ENCODE measurements around the gene CD22. TPM values are rescaled to one million over a fixed set of nuclear protein-coding genes. Genes with fewer than 3 reads are reported as not detected.

The CD22 gene
- total and polyA plus RNA-seq, 2 of the 13 experiments (the other 11 are each of a cell fraction or from before 2014, with no cell fraction given) = 0.71 to 1.7 TPM

GRCh38 chr19:35377656-35378055, 48.7 kb downstream of the CD22 start (continued):
- TF ChIP-seq ZNF841 (CRISPR knock-in tag; IDR thresholded peaks at IDR 0.05; ENCODE audit: borderline replicate concordance) (no peak), ZNF230 (CRISPR knock-in tag; IDR thresholded peaks at IDR 0.05) (no peak), MBD4 (IDR thresholded peaks at IDR 0.05; ENCODE audit: borderline replicate concordance, low read length) (no peak), TOE1 (CRISPR knock-in tag; IDR thresholded peaks at IDR 0.05) (no peak), ELF3 (CRISPR knock-in tag; IDR thresholded peaks at IDR 0.05) (peak; percentile 66), CEBPB (IDR thresholded peaks at IDR 0.05; ENCODE audit: borderline replicate concordance, low read depth, low read length) (peak; percentile 72), SATB2 (CRISPR knock-in tag; IDR thresholded peaks at IDR 0.05) (no peak), JUNB (CRISPR knock-in tag; IDR thresholded peaks at IDR 0.05; ENCODE audit: borderline replicate concordance) (no peak)
- TF ChIP-seq, protein P1, sequence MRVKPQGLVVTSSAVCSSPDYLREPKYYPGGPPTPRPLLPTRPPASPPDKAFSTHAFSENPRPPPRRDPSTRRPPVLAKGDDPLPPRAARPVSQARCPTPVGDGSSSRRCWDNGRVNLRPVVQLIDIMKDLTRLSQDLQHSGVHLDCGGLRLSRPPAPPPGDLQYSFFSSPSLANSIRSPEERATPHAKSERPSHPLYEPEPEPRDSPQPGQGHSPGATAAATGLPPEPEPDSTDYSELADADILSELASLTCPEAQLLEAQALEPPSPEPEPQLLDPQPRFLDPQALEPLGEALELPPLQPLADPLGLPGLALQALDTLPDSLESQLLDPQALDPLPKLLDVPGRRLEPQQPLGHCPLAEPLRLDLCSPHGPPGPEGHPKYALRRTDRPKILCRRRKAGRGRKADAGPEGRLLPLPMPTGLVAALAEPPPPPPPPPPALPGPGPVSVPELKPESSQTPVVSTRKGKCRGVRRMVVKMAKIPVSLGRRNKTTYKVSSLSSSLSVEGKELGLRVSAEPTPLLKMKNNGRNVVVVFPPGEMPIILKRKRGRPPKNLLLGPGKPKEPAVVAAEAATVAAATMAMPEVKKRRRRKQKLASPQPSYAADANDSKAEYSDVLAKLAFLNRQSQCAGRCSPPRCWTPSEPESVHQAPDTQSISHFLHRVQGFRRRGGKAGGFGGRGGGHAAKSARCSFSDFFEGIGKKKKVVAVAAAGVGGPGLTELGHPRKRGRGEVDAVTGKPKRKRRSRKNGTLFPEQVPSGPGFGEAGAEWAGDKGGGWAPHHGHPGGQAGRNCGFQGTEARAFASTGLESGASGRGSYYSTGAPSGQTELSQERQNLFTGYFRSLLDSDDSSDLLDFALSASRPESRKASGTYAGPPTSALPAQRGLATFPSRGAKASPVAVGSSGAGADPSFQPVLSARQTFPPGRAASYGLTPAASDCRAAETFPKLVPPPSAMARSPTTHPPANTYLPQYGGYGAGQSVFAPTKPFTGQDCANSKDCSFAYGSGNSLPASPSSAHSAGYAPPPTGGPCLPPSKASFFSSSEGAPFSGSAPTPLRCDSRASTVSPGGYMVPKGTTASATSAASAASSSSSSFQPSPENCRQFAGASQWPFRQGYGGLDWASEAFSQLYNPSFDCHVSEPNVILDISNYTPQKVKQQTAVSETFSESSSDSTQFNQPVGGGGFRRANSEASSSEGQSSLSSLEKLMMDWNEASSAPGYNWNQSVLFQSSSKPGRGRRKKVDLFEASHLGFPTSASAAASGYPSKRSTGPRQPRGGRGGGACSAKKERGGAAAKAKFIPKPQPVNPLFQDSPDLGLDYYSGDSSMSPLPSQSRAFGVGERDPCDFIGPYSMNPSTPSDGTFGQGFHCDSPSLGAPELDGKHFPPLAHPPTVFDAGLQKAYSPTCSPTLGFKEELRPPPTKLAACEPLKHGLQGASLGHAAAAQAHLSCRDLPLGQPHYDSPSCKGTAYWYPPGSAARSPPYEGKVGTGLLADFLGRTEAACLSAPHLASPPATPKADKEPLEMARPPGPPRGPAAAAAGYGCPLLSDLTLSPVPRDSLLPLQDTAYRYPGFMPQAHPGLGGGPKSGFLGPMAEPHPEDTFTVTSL (CRISPR knock-in tag; IDR thresholded peaks at IDR 0.05; ENCODE audit: borderline replicate concordance) = 0 out of 2 replicates have a peak, but pooled peaks have one; percentile 15

DNA sequence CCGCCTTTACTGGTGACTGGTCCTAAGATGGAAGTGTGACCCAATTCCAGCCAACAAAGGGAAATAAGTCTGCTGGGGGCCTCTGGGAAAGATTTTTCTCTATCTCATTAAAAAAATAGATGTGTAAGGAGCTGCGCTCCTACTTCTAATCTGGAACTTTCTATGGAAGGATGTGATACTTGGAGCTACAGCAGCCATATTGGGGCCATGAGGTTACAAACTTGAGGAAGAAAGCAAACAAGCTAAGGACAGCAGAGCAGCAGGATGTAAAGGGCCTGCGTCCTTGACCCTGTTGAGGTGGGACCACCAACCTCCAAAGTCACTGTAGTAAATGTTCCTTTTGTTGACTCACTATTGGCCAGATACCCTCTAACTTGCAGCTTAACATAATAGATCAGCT, 49.4 kb downstream of the CD22 start:
- 93% methylated on average over 3 of the region's 3 CpGs for WGBS (ENCODE audit: low lambda C conversion rate)
- Histone ChIP-seq H3K4me1 (ENCODE audit: insufficient read depth, low read length) (peaks cover 65% of the 10 kb centered on the region), H3K9ac (ENCODE audit: insufficient read depth, low read depth, low read length) (no peak overlapping the region), H3K4me3 (replicated peaks in 1 of 3; ENCODE audit: insufficient read depth in 1 of 3, low read depth in 2 of 3, low read length in 3 of 3) (no peak overlapping the region), H3K27ac (ENCODE audit: extremely low read length, insufficient read depth, low read length) (no peak overlapping the region), H3K9me3 (ENCODE audit: low read length) (no peaks in the 10 kb centered on the region; the same call in 1 of the 2 replicates), H2AFZ (ENCODE audit: low read length) (no peak overlapping the region), H3K79me2 (ENCODE audit: insufficient read depth, low read length) (no peaks in the 10 kb centered on the region), H3K4me2 (ENCODE audit: low read depth, low read length) (no peak overlapping the region), H3K36me3 (replicated peaks in 1 of 2; ENCODE audit: control insufficient read depth in 1 of 2, insufficient read depth in 2 of 2, low read length in 2 of 2) (no peaks in the 10 kb centered on the region), H3K27me3 (ENCODE audit: control insufficient read depth in 1 of 2, insufficient read depth in 2 of 2, low read length in 2 of 2) (no peaks in the 10 kb centered on the region), H4K20me1 (ENCODE audit: insufficient read depth, low read length) (no peaks in the 10 kb centered on the region)
- intact Hi-C loops (cut with micrococcal nuclease; ENCODE audit: unreplicated experiment) = no loop called here
- no TSS peak for BruUV-seq (replicated peaks)
- ATAC-seq = no peak
- POLR2A ChIA-PET = no interaction called here
- CTCF ChIA-PET (ENCODE audit: low intra/inter-chr PET ratio, low total read pairs) = no interaction called here
- no peak for DNase-seq (ENCODE audit: low spot score)
- in situ Hi-C loops (cut with HindIII; ENCODE audit: extremely low pct_ligation_motif_present, low pct_unique_long_range_greater_than_20kb) = no loop called here
- no peak for FAIRE-seq
- no peak for TF ChIP-seq ZNF713 (CRISPR knock-in tag; IDR thresholded peaks at IDR 0.05)
- no peak for TF ChIP-seq PITX1 (CRISPR knock-in tag; IDR thresholded peaks at IDR 0.05)
- no peak for TF ChIP-seq XRCC5 (optimal IDR thresholded peaks at IDR 0.05; ENCODE audit: low read length)
- TF ChIP-seq ZBTB7B (CRISPR knock-in tag; IDR thresholded peaks at IDR 0.05) = no peak
- no peak for TF ChIP-seq STAT5B (CRISPR knock-in tag; IDR thresholded peaks at IDR 0.05)
- TF ChIP-seq ZNF558 (CRISPR knock-in tag; IDR thresholded peaks at IDR 0.05; ENCODE audit: borderline replicate concordance) = no peak
- TF ChIP-seq PHB2 (IDR thresholded peaks at IDR 0.05; ENCODE audit: partially characterized antibody) = no peak
- TF ChIP-seq NFKBIZ (CRISPR knock-in tag; IDR thresholded peaks at IDR 0.05) = no peak
- TF ChIP-seq PHF8 (CRISPR knock-in tag; IDR thresholded peaks at IDR 0.05) = no peak

All from HepG2 (cell line).